ENCODE results near the gene SSR1.
A peak's percentile ranks its signal among the peaks of the same experiment; 100 is the strongest.

The SSR1 gene

GRCh38 chr6:7239590-7239948, 73.4 kb downstream of the SSR1 start:
- no peak for DNase-seq (ENCODE audit: low read depth in 2 of 2)

GRCh38 chr6:7238900-7239589, 74.0 kb downstream of the SSR1 start:
- DNase-seq (ENCODE audit: low read depth in 2 of 2) = peak; percentile 55 to 79

DNA sequence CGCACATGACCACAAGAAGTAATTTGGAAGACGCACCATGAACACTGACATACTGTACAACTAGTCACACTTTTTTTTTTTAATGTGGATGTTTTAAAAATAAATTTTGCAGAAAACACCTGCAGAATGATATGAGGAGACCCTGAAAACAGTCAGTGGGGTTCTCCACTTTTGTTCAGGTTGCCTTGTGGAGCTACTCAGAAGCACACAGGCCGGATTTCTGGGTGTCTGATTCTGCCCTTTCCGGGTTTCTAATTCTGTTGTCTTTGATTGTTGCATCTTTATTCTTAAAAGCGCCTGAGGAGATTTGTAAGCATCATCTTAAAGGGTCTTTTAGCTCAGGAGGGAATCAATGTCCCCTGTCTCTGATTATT, 74.5 kb downstream of the SSR1 start:
- DNase-seq (ENCODE audit: low read depth in 2 of 2) = no peak

- DNase-seq (ENCODE audit: low read depth in 2 of 2) = no peak
Measured at GRCh38 chr6:7237653-7238188, 75.3 kb downstream of the SSR1 start.

DNA sequence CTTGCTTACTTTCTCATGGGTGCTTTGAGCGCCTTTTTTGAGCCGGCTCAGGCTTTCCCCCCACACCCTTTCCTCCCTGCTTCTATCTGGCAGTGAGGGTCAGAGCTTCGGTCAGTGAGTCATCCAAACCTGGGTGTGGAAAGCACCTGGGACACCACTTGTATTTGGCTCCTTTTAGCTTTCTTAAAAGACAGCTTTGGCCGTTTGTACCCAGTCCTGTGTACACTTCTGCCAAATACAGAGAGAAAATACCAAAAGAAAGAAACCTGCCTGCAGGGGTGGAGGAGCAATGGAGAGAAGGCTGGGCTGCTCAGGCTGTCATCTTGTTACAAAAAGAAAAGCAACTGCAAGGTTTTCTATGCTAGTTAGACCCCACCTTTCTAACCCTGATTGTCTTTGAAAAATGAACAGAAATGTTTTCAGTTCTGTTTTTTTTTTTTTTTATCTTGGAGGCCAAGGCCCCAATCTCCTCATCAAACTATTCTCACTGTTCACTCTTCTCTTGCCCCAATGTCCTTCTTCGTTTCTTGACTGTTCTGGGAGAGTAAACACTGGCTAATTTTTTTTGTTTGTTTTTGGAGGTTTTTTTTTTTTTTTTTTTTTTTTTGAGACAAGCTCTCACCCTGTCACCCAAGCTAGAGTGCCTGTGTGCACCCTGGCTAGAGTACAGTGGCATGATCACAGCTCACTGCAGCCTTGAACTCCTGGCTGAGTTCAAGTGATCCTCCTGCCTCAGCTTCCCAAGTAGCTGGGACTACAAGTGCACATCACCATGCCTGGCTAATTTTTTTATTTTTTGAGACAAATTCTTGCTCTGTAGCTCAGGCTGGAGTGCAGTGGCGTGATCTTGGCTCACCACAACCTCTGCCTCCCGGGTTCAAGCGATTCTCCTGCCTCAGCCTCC, 76.4 kb downstream of the SSR1 start:
- DNase-seq (ENCODE audit: low read depth in 2 of 2) = no peak

GRCh38 chr6:7235712-7236305, 77.2 kb downstream of the SSR1 start:
- DNase-seq (ENCODE audit: low read depth in 2 of 2) = no peak

GRCh38 chr6:7234547-7234946, 78.5 kb downstream of the SSR1 start:
- no peak for DNase-seq (ENCODE audit: low read depth in 2 of 2)

- DNase-seq (ENCODE audit: low read depth in 2 of 2) = no peak
Measured at GRCh38 chr6:7232351-7232750, 80.6 kb downstream of the SSR1 start.

DNA sequence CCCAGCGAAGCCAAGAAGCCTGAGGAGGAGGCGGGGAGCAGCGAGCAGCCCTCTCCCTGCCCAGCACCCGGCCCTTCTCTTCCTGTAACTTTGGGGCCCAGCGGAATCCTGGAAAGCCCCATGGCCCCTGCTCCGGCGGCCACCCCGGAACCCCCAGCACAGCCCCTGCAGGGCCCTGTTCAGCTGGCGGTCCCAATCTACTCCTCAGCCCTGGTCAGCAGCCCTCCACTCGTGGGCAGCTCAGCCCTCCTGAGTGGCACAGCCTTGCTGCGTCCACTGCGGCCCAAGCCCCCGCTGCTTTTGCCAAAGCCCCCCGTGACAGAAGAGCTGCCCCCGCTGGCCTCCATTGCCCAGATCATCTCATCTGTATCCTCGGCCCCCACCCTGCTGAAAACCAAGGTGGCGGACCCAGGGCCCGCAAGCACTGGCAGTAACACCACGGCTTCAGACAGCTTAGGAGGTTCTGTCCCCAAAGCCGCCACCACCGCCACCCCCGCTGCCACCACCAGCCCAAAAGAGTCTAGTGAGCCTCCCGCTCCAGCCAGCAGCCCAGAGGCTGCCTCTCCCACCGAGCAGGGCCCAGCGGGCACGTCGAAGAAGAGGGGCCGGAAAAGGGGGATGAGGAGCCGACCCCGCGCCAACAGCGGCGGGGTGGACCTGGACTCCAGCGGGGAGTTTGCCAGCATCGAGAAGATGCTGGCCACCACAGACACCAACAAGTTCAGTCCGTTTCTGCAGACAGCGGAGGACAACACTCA, 81.9 kb downstream of the SSR1 start:
- DNase-seq (ENCODE audit: low read depth in 2 of 2) = no peak

GRCh38 chr6:7230327-7230691, 82.7 kb downstream of the SSR1 start:
- DNase-seq (ENCODE audit: low read depth in 2 of 2) = no peak

DNA sequence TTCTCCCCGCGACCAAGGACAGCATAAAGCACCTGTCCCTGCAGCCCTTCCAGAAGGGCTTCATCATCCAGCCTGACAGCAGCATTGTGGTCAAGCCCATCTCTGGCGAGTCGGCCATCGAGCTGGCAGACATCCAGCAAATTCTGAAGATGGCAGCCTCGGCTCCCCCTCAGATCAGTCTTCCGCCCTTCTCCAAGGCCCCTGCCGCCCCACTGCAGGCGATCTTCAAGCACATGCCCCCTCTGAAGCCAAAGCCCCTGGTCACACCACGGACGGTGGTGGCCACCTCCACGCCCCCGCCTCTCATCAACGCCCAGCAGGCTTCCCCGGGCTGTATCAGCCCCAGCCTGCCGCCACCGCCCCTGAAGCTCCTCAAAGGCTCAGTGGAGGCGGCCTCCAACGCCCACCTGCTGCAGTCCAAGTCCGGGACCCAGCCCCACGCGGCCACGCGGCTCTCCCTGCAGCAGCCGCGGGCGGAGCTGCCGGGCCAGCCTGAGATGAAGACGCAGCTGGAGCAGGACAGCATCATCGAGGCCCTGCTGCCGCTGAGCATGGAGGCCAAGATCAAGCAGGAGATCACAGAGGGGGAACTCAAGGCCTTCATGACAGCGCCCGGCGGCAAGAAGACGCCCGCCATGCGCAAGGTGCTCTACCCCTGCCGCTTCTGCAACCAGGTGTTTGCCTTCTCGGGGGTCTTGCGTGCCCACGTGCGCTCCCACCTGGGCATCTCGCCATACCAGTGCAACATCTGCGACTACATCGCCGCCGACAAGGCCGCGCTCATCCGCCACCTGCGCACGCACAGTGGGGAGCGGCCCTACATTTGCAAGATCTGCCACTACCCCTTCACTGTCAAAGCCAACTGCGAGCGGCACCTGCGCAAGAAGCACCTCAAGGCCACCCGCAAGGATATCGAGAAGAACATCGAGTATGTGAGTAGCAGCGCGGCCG, 83.3 kb downstream of the SSR1 start:
- no peak for DNase-seq (ENCODE audit: low read depth in 2 of 2)

- no peak for DNase-seq (ENCODE audit: low read depth in 2 of 2)
Measured at GRCh38 chr6:7228662-7229375, 84.2 kb downstream of the SSR1 start.

- no peak for DNase-seq (ENCODE audit: low read depth in 2 of 2)
Measured at GRCh38 chr6:7224731-7225130, 88.3 kb downstream of the SSR1 start.

GRCh38 chr6:7222197-7222596, 90.8 kb downstream of the SSR1 start:
- DNase-seq (ENCODE audit: low read depth in 2 of 2) = no peak

DNA sequence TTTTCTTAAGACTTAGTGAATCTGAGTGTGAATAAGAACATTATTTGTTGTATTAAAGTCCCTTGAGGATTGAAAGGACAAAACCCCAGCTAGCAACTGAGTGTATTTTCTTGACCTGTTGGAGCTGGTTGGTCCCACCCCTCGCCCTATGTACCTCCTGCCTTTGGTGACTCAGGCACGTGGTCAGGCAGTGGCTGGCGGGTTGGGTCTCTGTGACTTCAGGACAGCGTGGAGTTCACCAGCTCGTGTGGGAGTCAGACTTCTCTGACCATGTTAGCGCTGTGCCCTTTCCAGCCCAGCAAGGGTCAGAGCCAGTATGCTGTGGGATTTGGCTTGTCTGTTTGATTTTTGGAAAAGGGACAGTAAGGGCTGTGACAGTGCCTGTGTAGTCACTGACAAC, 93.7 kb downstream of the SSR1 start:
- no peak for DNase-seq (ENCODE audit: low read depth in 2 of 2)

GRCh38 chr6:7218406-7218988, 94.5 kb downstream of the SSR1 start:
- no peak for DNase-seq (ENCODE audit: low read depth in 2 of 2)
